ENCODE measurements around the gene ZNRF2.

The ZNRF2 gene

GRCh38 chr7:30254717-30255063, 29.7 kb upstream of the ZNRF2 start:
- Histone ChIP-seq H3K4me3 (ENCODE audit: low read depth, low read length, poor library complexity, severe bottlenecking) (no peak overlapping the region), H3F3A (ENCODE audit: insufficient read depth, low read length) (no peaks in the 10 kb centered on the region), H3K9ac (ENCODE audit: low read length) (no peak overlapping the region), H3K9me3 (ENCODE audit: low read length) (no peaks in the 10 kb centered on the region), H3K27me3 (ENCODE audit: insufficient read depth, low read length) (no peaks in the 10 kb centered on the region), H3K27ac (ENCODE audit: low read depth, low read length, poor library complexity, severe bottlenecking) (no peak overlapping the region), H3K79me2 (ENCODE audit: insufficient read depth, low read length) (no peaks in the 10 kb centered on the region), H3K36me3 (ENCODE audit: insufficient read depth, low read length) (no peaks in the 10 kb centered on the region), H4K20me1 (ENCODE audit: insufficient read depth, low read length) (no peaks in the 10 kb centered on the region), H3K4me2 (ENCODE audit: low read length) (no peak overlapping the region), H3K9me2 (ENCODE audit: low read depth, low read length) (no peaks in the 10 kb centered on the region), H3K4me1 (ENCODE audit: insufficient read depth, low read length, severe bottlenecking) (peaks cover 11% of the 10 kb centered on the region), H2AFZ (ENCODE audit: low read length) (no peak overlapping the region)
- TF ChIP-seq EZH2 (IDR thresholded peaks at IDR 0.05; ENCODE audit: borderline replicate concordance, low read length) = no peak

GRCh38 chr7:30255064-30255769, 29.2 kb upstream of the ZNRF2 start:
- Histone ChIP-seq H3K27ac (ENCODE audit: low read depth, low read length, poor library complexity, severe bottlenecking) (no peak overlapping the region), H4K20me1 (ENCODE audit: insufficient read depth, low read length) (no peaks in the 10 kb centered on the region), H3K9ac (ENCODE audit: low read length) (no peak overlapping the region)

DNA sequence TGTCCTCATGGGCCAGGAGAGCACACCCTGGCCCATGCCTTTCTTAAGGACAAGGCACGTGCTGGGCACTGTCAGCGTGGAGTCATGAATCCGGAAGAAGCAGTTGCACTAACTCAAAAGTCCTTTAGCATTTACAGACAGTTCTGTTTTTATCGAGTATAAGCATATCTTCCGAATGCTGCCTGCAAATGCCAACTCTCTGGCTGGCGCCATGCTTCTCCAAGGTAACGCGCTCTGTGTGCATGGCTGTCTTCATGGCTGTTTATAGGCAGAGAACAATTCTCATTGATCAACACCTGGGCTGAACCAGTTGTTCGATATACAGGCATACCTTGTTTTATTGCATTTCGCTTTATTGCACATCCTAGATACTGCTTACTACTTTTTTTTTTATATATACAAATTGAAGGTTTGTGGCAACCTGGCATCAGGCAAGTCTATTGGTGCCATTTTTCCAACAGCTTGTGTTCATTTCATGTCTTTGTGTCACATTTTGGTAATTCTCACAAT, 28.0 kb upstream of the ZNRF2 start:
- H3K9me3 ChIP-seq (ENCODE audit: low read length) = no peaks in the 10 kb centered on the region
- H3K27ac ChIP-seq (ENCODE audit: low read depth, low read length, poor library complexity, severe bottlenecking) = no peak overlapping the region
- no peaks in the 10 kb centered on the region for H3K27me3 ChIP-seq (ENCODE audit: insufficient read depth, low read length)
- no peak overlapping the region for H3K9ac ChIP-seq (ENCODE audit: low read length)
- no peaks in the 10 kb centered on the region for H3K79me2 ChIP-seq (ENCODE audit: insufficient read depth, low read length)
- H3K4me2 ChIP-seq (ENCODE audit: low read length) = no peak overlapping the region
- no peak for TF ChIP-seq EZH2 (IDR thresholded peaks at IDR 0.05; ENCODE audit: borderline replicate concordance, low read length)
- TF ChIP-seq, protein P1, sequence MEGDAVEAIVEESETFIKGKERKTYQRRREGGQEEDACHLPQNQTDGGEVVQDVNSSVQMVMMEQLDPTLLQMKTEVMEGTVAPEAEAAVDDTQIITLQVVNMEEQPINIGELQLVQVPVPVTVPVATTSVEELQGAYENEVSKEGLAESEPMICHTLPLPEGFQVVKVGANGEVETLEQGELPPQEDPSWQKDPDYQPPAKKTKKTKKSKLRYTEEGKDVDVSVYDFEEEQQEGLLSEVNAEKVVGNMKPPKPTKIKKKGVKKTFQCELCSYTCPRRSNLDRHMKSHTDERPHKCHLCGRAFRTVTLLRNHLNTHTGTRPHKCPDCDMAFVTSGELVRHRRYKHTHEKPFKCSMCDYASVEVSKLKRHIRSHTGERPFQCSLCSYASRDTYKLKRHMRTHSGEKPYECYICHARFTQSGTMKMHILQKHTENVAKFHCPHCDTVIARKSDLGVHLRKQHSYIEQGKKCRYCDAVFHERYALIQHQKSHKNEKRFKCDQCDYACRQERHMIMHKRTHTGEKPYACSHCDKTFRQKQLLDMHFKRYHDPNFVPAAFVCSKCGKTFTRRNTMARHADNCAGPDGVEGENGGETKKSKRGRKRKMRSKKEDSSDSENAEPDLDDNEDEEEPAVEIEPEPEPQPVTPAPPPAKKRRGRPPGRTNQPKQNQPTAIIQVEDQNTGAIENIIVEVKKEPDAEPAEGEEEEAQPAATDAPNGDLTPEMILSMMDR (IDR thresholded peaks at IDR 0.05; ENCODE audit: low read length) = no peak
- no peaks in the 10 kb centered on the region for H4K20me1 ChIP-seq (ENCODE audit: insufficient read depth, low read length)
- H3K4me1 ChIP-seq (ENCODE audit: insufficient read depth, low read length, severe bottlenecking) = no peaks in the 10 kb centered on the region
- H3F3A ChIP-seq (ENCODE audit: insufficient read depth, low read length) = no peaks in the 10 kb centered on the region
- no peaks in the 10 kb centered on the region for H3K9me2 ChIP-seq (ENCODE audit: low read depth, low read length)
- H2AFZ ChIP-seq (ENCODE audit: low read length) = no peak overlapping the region
- H3K4me3 ChIP-seq (ENCODE audit: low read depth, low read length, poor library complexity, severe bottlenecking) = no peak overlapping the region
- no peaks in the 10 kb centered on the region for H3K36me3 ChIP-seq (ENCODE audit: insufficient read depth, low read length)

More at GRCh38 chr7:30255064-30255769, 29.2 kb upstream of the ZNRF2 start:
- peaks cover 6% of the 10 kb centered on the region for H3K4me1 ChIP-seq (ENCODE audit: insufficient read depth, low read length, severe bottlenecking)
- H3K9me2 ChIP-seq (ENCODE audit: low read depth, low read length) = no peaks in the 10 kb centered on the region
- no peaks in the 10 kb centered on the region for H3F3A ChIP-seq (ENCODE audit: insufficient read depth, low read length)
- no peaks in the 10 kb centered on the region for H3K36me3 ChIP-seq (ENCODE audit: insufficient read depth, low read length)
- no peak overlapping the region for H2AFZ ChIP-seq (ENCODE audit: low read length)
- H3K4me3 ChIP-seq (ENCODE audit: low read depth, low read length, poor library complexity, severe bottlenecking) = no peak overlapping the region
- H3K4me2 ChIP-seq (ENCODE audit: low read length) = no peak overlapping the region
- no peak for TF ChIP-seq EZH2 (IDR thresholded peaks at IDR 0.05; ENCODE audit: borderline replicate concordance, low read length)
- TF ChIP-seq, protein P1 (IDR thresholded peaks at IDR 0.05; ENCODE audit: low read length) = no peak
- no peaks in the 10 kb centered on the region for H3K27me3 ChIP-seq (ENCODE audit: insufficient read depth, low read length)
- no peaks in the 10 kb centered on the region for H3K79me2 ChIP-seq (ENCODE audit: insufficient read depth, low read length)
- no peaks in the 10 kb centered on the region for H3K9me3 ChIP-seq (ENCODE audit: low read length)

Measured in OCI-LY1 (cell line).